Mesenchymal stem cell (in vitro differentiated cells and primary cell): ENCODE measurements around the gene IFT20.

ENCODE experiments used
- DNase-seq: peaks from one replicate; pipeline ENCODE4 v3.0.0-alpha.2; 2013
- H2AFZ ChIP-seq: one replicate; pipeline ENCODE4 v1.6.1; 2013; ENCODE audit warnings: low read depth, mild to moderate bottlenecking, control low read depth, inconsistent platforms, low read length, moderate library complexity
- H2AK5ac ChIP-seq: 2 replicates; pipeline ENCODE4 v1.6.1; 2013; ENCODE audit warnings: low read length, moderate library complexity, mild to moderate bottlenecking, inconsistent platforms; ENCODE audit not compliant: severe bottlenecking
- H2BK120ac ChIP-seq: one replicate; pipeline ENCODE4 v1.6.1; 2013; ENCODE audit warnings: low read depth, mild to moderate bottlenecking, inconsistent platforms, low read length, moderate library complexity
- H2BK12ac ChIP-seq, 2 experiments: one replicate each; pipeline ENCODE4 v1.6.1; 2013; ENCODE audit warnings: inconsistent platforms in 2 of 2, low read length in 2 of 2, mild to moderate bottlenecking in 2 of 2, moderate library complexity in 2 of 2, control low read depth in 1 of 2
- H2BK15ac ChIP-seq: one replicate; pipeline ENCODE4 v1.6.1; 2013; ENCODE audit warnings: mild to moderate bottlenecking, low read depth, inconsistent platforms; ENCODE audit not compliant: poor library complexity, severe bottlenecking
- H2BK5ac ChIP-seq: 2 replicates; pipeline ENCODE4 v1.6.1; 2013; ENCODE audit warnings: low read depth, mild to moderate bottlenecking, low read length, control low read depth, inconsistent platforms; ENCODE audit not compliant: poor library complexity, severe bottlenecking
- H3K14ac ChIP-seq, 2 experiments: one replicate each; pipeline ENCODE4 v1.6.1; 2013; ENCODE audit warnings: inconsistent platforms in 2 of 2, low read length in 2 of 2, control low read depth in 1 of 2, mild to moderate bottlenecking in 1 of 2, moderate library complexity in 1 of 2
- H3K18ac ChIP-seq, 2 experiments: one replicate each; pipeline ENCODE4 v1.6.1; 2013; ENCODE audit warnings: inconsistent platforms in 2 of 2, low read length in 2 of 2, control low read depth in 1 of 2, low read depth in 1 of 2, mild to moderate bottlenecking in 1 of 2
- H3K23ac ChIP-seq, 2 experiments: one replicate each; pipeline ENCODE4 v1.6.1; 2013; ENCODE audit warnings: inconsistent platforms in 2 of 2, low read length in 2 of 2, mild to moderate bottlenecking in 2 of 2, moderate library complexity in 2 of 2, control low read depth in 1 of 2
- H3K27ac ChIP-seq: 2 replicates; pipeline ENCODE4 v1.5.1; 2013; ENCODE audit warnings: mild to moderate bottlenecking, moderate library complexity, low read length, control low read depth, inconsistent platforms; ENCODE audit not compliant: poor library complexity, severe bottlenecking
- H3K27me3 ChIP-seq, 2 experiments: 2 replicates each; pipeline versions ENCODE4 v1.6.1 to v1.7.0; 2013; ENCODE audit warnings: low read length in 2 of 2, mild to moderate bottlenecking in 2 of 2, moderate library complexity in 2 of 2, control low read depth in 1 of 2, inconsistent platforms in 1 of 2; ENCODE audit not compliant: control insufficient read depth in 1 of 2, insufficient read depth in 1 of 2
- H3K36me3 ChIP-seq, 2 experiments: 2 replicates each; pipeline versions ENCODE4 v1.6.1 to v1.7.0; 2013; ENCODE audit warnings: low read length in 2 of 2, control low read depth in 1 of 2, inconsistent platforms in 1 of 2, low read depth in 1 of 2, mild to moderate bottlenecking in 1 of 2; ENCODE audit not compliant: insufficient read depth in 2 of 2, control insufficient read depth in 1 of 2
- H3K4ac ChIP-seq, 2 experiments: one replicate each; pipeline ENCODE4 v1.6.1; 2013; ENCODE audit warnings: inconsistent platforms in 2 of 2, low read length in 2 of 2, mild to moderate bottlenecking in 2 of 2, moderate library complexity in 2 of 2, control low read depth in 1 of 2, low read depth in 1 of 2
- H3K4me1 ChIP-seq: 2 replicates; pipeline ENCODE4 v1.6.1; 2013; ENCODE audit warnings: low read depth, low read length, control low read depth; ENCODE audit not compliant: control insufficient read depth, insufficient read depth
- H3K4me2 ChIP-seq: 2 replicates; pipeline ENCODE4 v1.6.1; 2013; ENCODE audit warnings: low read length, mild to moderate bottlenecking, inconsistent platforms; ENCODE audit not compliant: poor library complexity, severe bottlenecking
- H3K4me3 ChIP-seq, 2 experiments: 2 replicates each; pipeline versions ENCODE4 v1.5.1 to v1.7.0; 2013; ENCODE audit warnings: low read length in 2 of 2, mild to moderate bottlenecking in 2 of 2, control low read depth in 1 of 2, low read depth in 1 of 2; ENCODE audit not compliant: insufficient read depth in 1 of 2
- H3K79me1 ChIP-seq: replicated peaks from 2 replicates; pipeline ENCODE4 v1.6.1; 2013; ENCODE audit warnings: mild to moderate bottlenecking, control low read depth, low read length, inconsistent platforms; ENCODE audit not compliant: poor library complexity, severe bottlenecking
- H3K9ac ChIP-seq: 2 replicates; pipeline ENCODE4 v1.7.0; 2013; ENCODE audit warnings: mild to moderate bottlenecking, low read length, moderate library complexity
- H3K9me3 ChIP-seq: 2 replicates; pipeline ENCODE4 v1.7.0; 2013; ENCODE audit warnings: mild to moderate bottlenecking, low read length; ENCODE audit not compliant: control insufficient read depth
- H4K8ac ChIP-seq: one replicate; pipeline ENCODE4 v1.6.1; 2013; ENCODE audit warnings: inconsistent platforms, mild to moderate bottlenecking, low read length, moderate library complexity
- H4K91ac ChIP-seq: one replicate; pipeline ENCODE4 v1.6.1; 2013; ENCODE audit warnings: mild to moderate bottlenecking, low read length, inconsistent platforms
- WGBS: methylation state at CpG from one replicate; pipeline ENCODE4 v1.1.7; 2013; ENCODE audit warnings: mixed read lengths; 5-methylcytosine and 5-hydroxymethylcytosine counted together

IFT20 gene

GRCh38 chr17:28363776-28364650 lies 28.7 kb upstream of the IFT20 start:
- H2BK12ac ChIP-seq = no peak overlapping the region
- no peak overlapping the region for H2BK120ac ChIP-seq
- 98% methylated on average over 8 of the region's 8 CpGs for WGBS

GRCh38 chr17:28363186-28363585 lies 27.9 kb upstream of the IFT20 start:
- no peak overlapping the region for H3K23ac ChIP-seq
- no peak overlapping the region for H3K4me2 ChIP-seq
- H2BK5ac ChIP-seq = no peak overlapping the region
- no peak for DNase-seq
- no peak overlapping the region for H2AK5ac ChIP-seq
- peaks cover under 1% of the 10 kb centered on the region for H3K4me1 ChIP-seq
- peaks cover 61% of the 10 kb centered on the region in 2 experiments for H3K36me3 ChIP-seq
- peaks cover 32% of the 10 kb centered on the region for H3K79me1 ChIP-seq
- 95% methylated on average over 4 of the region's 5 CpGs for WGBS
- no peak overlapping the region for H3K4me3 ChIP-seq
- no peak overlapping the region for H3K14ac ChIP-seq
- H2BK120ac ChIP-seq = no peak overlapping the region
- no peak overlapping the region for H3K27ac ChIP-seq
- no peak overlapping the region for H2BK15ac ChIP-seq
- H3K9ac ChIP-seq = no peak overlapping the region
- no peak overlapping the region for H2BK12ac ChIP-seq
- H4K8ac ChIP-seq = no peak overlapping the region
- no peak overlapping the region for H2AFZ ChIP-seq
- no peaks in the 10 kb centered on the region for H3K27me3 ChIP-seq
- no peaks in the 10 kb centered on the region for H3K9me3 ChIP-seq
- no peak overlapping the region for H4K91ac ChIP-seq
- H3K4ac ChIP-seq = no peak overlapping the region
- H3K18ac ChIP-seq = no peak overlapping the region

More at GRCh38 chr17:28363776-28364650, 28.7 kb upstream of the IFT20 start:
- H3K4ac ChIP-seq = no peak overlapping the region
- no peak overlapping the region for H4K91ac ChIP-seq
- H3K27ac ChIP-seq = no peak overlapping the region
- H3K27me3 ChIP-seq = no peaks in the 10 kb centered on the region
- no peak overlapping the region for H3K4me3 ChIP-seq
- H2BK15ac ChIP-seq = no peak overlapping the region
- H3K14ac ChIP-seq = no peak overlapping the region
- no peaks in the 10 kb centered on the region for H3K9me3 ChIP-seq
- H3K9ac ChIP-seq = no peak overlapping the region
- no peaks in the 10 kb centered on the region for H3K4me1 ChIP-seq
- H3K79me1 ChIP-seq = peaks cover 24% of the 10 kb centered on the region
- no peak overlapping the region for H2AK5ac ChIP-seq
- no peak overlapping the region for H2AFZ ChIP-seq
- H3K18ac ChIP-seq = no peak overlapping the region
- peaks cover 58 to 61% of the 10 kb centered on the region in 2 experiments for H3K36me3 ChIP-seq
- H3K4me2 ChIP-seq = no peak overlapping the region
- H2BK5ac ChIP-seq = no peak overlapping the region
- DNase-seq = no peak
- H4K8ac ChIP-seq = no peak overlapping the region
- H3K23ac ChIP-seq = no peak overlapping the region

GRCh38 chr17:28357901-28358197 lies 22.6 kb upstream of the IFT20 start:
- H3K36me3 ChIP-seq = peaks cover 46 to 64% of the 10 kb centered on the region in 2 experiments
- H3K4me3 ChIP-seq = peak overlapping the region; percentile 89 to 94
- H2BK15ac ChIP-seq = no peak overlapping the region

GRCh38 chr17:28357061-28357900 lies 22.0 kb upstream of the IFT20 start, which contains the start of gene POLDIP2:
Gene POLDIP2, minus strand, starts transcription at chr17:28357527. Its CDS starts 79 bp downstream, at chr17:28357448.
- H3K79me1 ChIP-seq = peaks cover 68% of the 10 kb centered on the region
- H3K23ac ChIP-seq = peak within 1 kb of the TSS in 1 of 2 experiments; percentile 73
- peak within 1 kb of the TSS; percentile 27 for H2BK120ac ChIP-seq
- peak within 1 kb of the TSS; percentile 80 for H2AK5ac ChIP-seq
- WGBS = under 1% methylated on average over 68 of the region's 80 CpGs
- H3K36me3 ChIP-seq = peaks cover 45 to 62% of the 10 kb centered on the region in 2 experiments
- peak within 1 kb of the TSS; percentile 48 for H2BK5ac ChIP-seq
- H4K91ac ChIP-seq = peak within 1 kb of the TSS; percentile 85
- H2BK12ac ChIP-seq = no peak within 1 kb of the TSS
- peak within 1 kb of the TSS; percentile 89 to 95 for H3K4me3 ChIP-seq
- H3K9ac ChIP-seq = peak within 1 kb of the TSS; percentile 99
- H3K4me2 ChIP-seq = peak within 1 kb of the TSS; percentile 97
- H2BK15ac ChIP-seq = peak within 1 kb of the TSS; percentile 80
- peaks cover 10% of the 10 kb centered on the region for H3K4me1 ChIP-seq
- peak within 1 kb of the TSS; percentile 56 for H3K27ac ChIP-seq
- H3K9me3 ChIP-seq = no peaks in the 10 kb centered on the region
- H3K4ac ChIP-seq = peak within 1 kb of the TSS; percentile 83 to 97
- H3K14ac ChIP-seq = peak within 1 kb of the TSS in 1 of 2 experiments; percentile 93
- peak within 1 kb of the TSS; percentile 94 to 96 for H3K18ac ChIP-seq
- peak within 1 kb of the TSS; percentile 94 for H2AFZ ChIP-seq
- H4K8ac ChIP-seq = peak within 1 kb of the TSS; percentile 100
- H3K27me3 ChIP-seq = no peaks in the 10 kb centered on the region
- peak; percentile 96 for DNase-seq

More at GRCh38 chr17:28357901-28358197, 22.6 kb upstream of the IFT20 start:
- no peak overlapping the region for H3K14ac ChIP-seq
- no peak overlapping the region for H2BK12ac ChIP-seq
- peak overlapping the region; percentile 100 for H4K8ac ChIP-seq
- H2BK120ac ChIP-seq = no peak overlapping the region
- WGBS = 14% methylated on average over 4 of the region's 4 CpGs
- H2AFZ ChIP-seq = peak overlapping the region; percentile 89
- peaks cover 65% of the 10 kb centered on the region for H3K79me1 ChIP-seq
- peak overlapping the region; percentile 85 for H4K91ac ChIP-seq
- peak overlapping the region; percentile 76 for H3K4me2 ChIP-seq
- no peak overlapping the region for H3K23ac ChIP-seq
- no peak overlapping the region for H2BK5ac ChIP-seq
- peak overlapping the region; percentile 80 to 83 for H3K4ac ChIP-seq
- peak overlapping the region in 1 of 2 experiments; percentile 96 for H3K18ac ChIP-seq
- H3K9me3 ChIP-seq = no peaks in the 10 kb centered on the region
- H2AK5ac ChIP-seq = peak overlapping the region; percentile 4
- H3K9ac ChIP-seq = peak overlapping the region; percentile 99
- peaks cover 10% of the 10 kb centered on the region for H3K4me1 ChIP-seq
- no peak for DNase-seq
- H3K27ac ChIP-seq = peak overlapping the region; percentile 56
- no peaks in the 10 kb centered on the region for H3K27me3 ChIP-seq
